Keratinocyte (primary cell): ENCODE data around the gene C10orf95.

Source experiments
- CTCF ChIP-seq, 3 experiments: IDR thresholded peaks in 1 of 3; conservative IDR thresholded peaks in 1 of 3; optimal IDR thresholded peaks in 1 of 3; 2 replicates in 2 of 3; 3 replicates in 1 of 3; pipeline versions ENCODE3 to v1.5.1; 2011; ENCODE audit warnings: low read length in 3 of 3, mild to moderate bottlenecking in 3 of 3, moderate library complexity in 2 of 3, control low read depth in 1 of 3, inconsistent platforms in 1 of 3; ENCODE audit not compliant: insufficient read depth in 2 of 3; ENCODE audit errors: extremely low read depth in 1 of 3
- EZH2 ChIP-seq: IDR thresholded peaks from one replicate; pipeline ENCODE4 v1.6.1; 2012; ENCODE audit warnings: inconsistent platforms, mild to moderate bottlenecking, low read length, moderate library complexity

- no peak for TF ChIP-seq CTCF (optimal IDR thresholded peaks at IDR 0.05 in 1 of 3, IDR thresholded peaks at IDR 0.05 in 1 of 3, conservative IDR thresholded peaks at IDR 0.05 in 1 of 3; ENCODE audit: extremely low read depth in 1 of 3, insufficient read depth in 2 of 3, low read length in 3 of 3)
- no peak for TF ChIP-seq EZH2
These were observed 21.9 kb downstream of the C10orf95 start for GRCh38 chr10:102429468-102429867.
